ENCODE measurements around the gene YPEL4. TPM values are rescaled to one million over a fixed set of nuclear protein-coding genes. Genes with fewer than 3 reads are reported as not detected.

The YPEL4 gene
- polyA plus RNA-seq, 3 donors: 1.2 to 1.9 (median 1.7) TPM

DNA sequence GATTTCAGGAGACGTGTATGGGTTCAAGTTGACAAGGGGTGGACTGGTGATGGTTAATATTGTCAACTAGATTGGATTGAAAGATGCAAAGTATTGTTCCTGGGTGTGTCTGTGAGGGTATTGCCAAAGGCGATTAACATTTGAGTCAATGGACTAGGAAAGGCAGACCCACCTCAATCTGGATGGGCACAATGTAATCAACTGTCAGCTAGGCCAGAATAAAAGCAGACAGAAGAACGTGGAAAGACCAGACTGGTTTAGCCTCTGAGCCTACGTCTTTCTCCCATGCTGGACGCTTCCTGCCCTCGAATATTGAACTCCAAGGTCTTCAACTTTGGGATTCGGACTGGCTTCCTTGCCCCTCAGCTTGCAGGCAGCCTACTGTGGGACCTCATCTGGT lies 1.7 kb upstream of the YPEL4 start:
- DNase-seq (ENCODE audit: low read depth in 3 of 3, low spot score in 2 of 3): no peak

DNA sequence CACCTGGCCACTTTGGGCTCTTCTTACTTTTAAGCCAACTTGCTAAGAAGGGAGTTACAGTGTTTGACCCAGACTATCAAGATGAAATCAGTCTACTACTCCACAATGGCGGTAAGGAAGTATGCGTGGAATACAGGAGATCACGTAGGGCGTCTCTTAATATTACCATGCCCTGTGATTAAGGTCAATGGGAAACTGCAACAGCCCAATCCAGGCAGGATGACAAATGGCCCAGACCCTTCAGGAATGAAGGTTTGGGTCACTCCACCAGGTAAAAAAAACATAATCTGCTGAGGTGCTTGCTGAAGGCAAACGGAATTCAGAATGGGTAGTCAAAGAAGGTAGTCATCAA lies 1.0 kb upstream of the YPEL4 start:
- DNase-seq (ENCODE audit: low read depth in 3 of 3, low spot score in 2 of 3): no peak

DNA sequence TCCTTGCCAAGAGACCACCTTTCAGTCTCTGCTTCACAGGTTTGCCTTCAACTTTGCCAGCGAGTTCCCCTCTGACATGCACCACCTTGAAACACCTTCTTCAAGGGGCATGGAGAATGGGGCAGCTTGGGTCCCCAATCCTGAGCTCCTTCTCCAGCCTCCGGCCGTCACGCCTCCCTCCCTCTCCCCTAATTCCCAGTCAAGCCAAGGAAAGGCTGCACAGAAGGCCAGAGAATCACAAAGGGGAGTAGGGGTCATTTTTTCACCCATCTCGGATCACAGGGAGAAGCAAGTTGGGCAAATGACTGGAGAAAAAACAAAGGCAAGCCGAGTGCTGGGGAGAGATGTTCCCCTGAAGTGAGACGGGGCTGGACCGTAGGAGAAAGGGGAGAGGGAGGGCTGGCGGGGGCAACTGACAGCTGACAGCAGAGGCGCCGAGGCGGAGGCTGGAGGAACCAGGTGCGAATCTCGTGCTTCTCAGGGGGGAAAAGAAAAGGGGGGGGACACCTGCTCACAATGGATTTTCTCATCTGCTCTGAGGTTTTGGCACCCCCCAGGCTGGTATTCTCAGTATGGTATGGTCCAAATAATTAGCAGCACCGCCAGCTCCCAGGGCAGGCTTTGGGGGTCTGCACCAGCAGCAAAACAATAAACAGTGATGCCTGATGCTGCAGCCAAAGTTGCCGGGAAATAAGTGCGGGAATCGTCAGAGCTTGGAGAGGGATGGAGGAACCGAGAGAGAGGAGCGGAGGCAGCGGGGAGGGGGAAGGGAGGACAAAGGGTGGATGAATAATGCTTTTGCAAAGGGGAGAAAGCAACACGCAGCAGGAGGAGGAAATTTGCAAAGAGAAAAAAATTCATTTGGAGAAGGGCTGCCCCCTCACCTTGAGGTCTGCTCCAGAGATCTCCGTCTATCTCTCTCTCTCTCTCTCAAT lies 644 bp downstream of the YPEL4 start:
- no peak for DNase-seq (ENCODE audit: low read depth in 3 of 3, low spot score in 2 of 3)

DNA sequence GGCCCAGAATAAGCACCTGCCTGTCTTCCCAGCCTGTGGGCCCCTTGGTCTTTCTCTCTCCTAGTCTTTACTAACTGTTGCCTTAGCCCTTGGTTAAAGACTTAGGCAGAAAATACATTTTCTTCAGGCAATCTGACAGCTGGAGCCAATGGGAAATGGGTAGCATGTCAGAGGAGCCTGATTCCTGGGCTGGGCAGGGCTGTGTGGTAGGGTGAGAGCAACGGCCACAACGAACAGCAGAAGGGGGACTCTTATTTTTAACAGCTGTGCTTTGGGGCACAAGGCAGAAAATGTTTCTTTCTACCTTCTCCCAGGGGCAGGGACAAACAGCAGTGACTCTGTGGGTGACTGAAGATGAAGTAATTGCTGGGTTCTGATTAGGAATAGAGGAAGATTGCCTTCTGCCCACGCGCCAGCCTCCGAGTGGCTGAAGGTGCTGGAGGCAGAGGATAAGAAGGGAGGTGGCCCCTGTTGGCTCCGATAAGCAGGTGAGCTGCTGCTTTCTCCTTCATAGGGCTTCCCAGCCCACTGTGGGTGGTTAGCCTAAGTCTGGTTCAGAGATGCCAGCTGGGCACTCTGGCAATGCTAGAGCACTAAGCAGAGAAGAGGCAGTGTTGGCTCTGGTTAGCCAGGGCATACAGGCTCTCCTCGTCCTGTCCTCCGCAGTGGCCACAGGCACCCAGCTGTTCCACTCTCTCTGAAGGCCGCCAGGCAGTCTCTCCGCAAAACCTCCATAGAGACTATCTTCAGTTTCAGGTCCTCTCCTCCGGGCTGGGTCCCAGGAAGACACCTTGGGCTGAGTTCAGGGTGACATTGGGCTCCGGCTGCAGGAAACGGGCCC lies 1.5 kb downstream of the YPEL4 start:
- DNase-seq (ENCODE audit: low read depth in 3 of 3, low spot score in 2 of 3): no peak

DNA sequence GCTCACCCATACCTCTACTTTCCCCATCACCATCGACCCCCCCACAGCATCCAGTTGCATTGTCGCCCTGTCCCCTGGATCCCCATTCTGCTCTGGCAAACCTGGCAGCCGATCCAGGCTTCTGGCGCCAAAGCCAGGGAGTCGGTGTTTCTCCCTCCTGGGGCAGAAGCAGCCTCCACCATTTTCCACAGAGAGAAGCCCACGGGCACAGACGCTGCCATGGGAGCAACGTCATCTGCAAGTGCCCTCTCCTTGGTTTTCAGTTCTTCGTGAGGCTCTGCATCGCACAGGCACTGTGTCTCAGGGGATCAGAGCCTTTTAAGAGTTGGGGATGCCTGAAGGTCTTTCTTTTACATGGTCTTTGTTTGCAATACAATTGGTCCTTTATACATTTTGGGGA lies 2.3 kb downstream of the YPEL4 start:
- DNase-seq (ENCODE audit: low read depth in 3 of 3, low spot score in 2 of 3): no peak

DNA sequence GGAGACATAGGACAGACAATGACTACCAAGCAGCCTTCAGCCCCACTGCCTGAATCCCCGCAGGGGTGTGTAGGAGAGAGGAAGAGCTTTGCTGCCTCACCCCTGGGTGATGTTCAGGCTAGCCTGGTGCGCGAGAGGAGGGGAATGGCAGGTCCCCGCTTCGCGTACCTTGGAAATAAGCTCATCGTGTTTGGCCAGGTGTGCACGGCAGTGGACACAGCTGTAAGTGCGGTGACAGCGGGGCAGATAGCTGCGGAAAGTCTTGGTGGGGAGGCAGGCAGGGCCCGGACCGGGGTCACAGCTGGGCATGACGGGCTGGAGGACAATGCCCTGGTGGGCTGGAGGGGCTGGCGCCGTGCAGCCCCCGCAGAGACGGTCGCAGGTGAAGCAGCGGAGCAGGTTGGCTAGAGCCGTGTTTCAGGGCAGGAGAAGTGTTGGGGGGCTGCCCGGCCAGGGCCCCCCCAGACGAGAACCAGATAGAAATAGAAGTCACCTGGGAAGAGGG lies 2.9 kb downstream of the YPEL4 start:
- no peak for DNase-seq (ENCODE audit: low read depth in 3 of 3, low spot score in 2 of 3)

DNA sequence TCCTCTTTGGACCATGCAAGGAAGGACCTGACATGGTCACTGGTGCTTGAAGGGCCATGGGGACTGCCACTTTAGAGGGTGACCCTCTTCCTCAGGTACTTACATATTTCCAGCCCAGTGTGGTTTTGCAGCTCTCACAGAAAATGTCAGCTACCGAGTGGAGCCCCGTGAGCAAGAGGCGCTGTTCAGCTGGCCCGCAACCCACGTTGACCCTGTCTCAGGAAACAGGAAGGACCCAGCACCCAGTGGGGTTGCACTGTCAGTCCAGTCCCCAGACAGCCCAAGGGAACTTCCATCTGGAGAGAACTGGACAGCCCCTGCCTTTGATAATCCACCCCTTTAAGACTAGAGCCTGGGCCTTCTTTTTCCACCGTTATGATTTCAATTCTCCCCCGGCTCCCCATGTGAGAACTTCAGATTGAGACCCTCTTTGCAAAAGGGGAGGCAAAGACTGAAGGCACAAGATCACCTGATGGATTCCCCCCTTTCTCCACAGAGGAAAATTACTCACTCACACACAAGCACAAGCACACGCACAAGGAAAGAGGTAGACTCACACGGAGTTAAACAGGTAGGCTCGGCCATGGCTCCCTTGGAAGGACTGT lies 3.4 kb downstream of the YPEL4 start:
- DNase-seq (ENCODE audit: low read depth in 3 of 3, low spot score in 2 of 3): no peak

DNA sequence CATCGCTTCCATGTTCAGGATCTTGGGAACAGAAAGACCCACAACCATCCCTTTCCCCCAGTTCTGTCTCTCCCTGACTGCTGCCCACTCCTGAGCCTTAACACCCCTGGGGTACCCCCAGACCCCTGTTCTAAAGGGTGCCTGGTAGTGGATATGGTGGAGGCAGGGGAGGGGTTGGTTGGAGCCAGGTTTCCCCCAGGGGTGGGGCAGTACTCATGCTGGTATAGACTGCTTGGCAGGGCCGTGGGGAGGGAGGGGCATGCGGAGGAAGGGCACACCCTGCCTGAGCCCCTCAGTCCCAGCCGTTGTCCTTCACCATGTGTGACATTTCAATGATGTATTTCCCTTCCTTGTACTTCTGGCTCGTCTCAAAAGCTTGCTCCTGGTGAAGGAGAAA lies 4.0 kb downstream of the YPEL4 start:
- no peak for DNase-seq (ENCODE audit: low read depth in 3 of 3, low spot score in 2 of 3)

DNA sequence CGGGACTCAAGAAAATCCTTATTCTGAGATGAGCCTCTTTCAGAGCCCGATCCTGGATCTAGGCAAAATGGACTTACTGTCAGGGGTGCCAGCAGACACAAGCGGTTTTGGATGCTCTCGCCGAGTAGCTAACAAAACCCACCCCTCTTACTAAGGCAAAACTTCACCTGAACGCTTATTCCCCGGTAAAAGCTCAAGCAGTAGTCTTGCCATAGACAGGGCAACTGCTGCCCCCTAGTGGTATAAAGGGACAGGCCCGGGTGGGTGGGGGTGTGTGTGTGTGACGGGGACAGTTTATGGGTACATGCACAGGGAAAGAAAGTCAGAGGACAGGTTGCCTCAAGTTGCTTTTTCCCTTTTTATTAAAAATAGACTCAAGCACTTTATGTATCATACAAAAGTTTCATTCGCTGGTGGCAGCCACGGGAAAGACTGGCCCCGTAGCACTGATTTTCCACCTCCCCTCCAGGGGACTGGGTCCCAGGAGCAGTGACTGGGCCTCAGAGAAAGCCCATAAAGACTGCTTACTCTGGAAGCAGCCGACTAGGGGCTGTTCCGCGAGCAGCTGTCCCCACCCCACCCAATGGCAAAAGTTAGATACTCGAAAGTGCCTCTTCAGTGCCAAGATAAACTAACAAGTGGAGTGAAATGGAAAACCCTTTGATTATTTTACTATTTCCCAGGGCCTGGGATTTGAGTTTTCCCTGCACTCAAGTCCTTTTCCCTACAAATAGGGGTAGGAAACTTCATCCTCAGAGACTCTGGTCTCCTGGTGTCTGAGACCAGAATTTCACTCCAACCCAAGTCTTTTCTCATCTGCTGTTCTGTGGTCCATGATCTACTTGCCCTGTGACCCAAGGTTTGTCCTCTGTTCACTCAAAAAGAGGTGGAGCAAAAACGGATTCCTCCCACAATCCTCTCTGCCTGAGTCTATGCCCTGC lies 4.7 kb downstream of the YPEL4 start:
- no peak for DNase-seq (ENCODE audit: low read depth in 3 of 3, low spot score in 2 of 3)

DNA sequence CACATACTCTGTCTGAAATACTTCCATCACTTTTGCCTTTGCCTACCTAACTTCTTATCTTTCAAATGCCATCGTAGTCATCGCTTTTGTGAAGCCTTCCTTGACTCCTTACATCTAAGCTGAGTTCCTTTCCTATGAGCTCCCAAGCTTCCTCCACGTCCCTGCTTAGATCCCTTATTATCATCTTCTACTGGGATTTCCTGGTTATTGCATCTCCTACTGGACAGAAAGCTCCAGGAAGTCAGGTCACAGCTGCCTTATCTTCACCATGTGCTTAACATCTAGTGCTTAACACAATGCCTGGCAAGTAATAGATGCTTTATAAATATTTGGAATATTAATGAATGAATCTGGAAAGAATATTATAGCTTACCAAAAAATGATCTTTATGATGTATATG lies 5.9 kb downstream of the YPEL4 start:
- DNase-seq (ENCODE audit: low read depth in 3 of 3, low spot score in 2 of 3): no peak

DNA sequence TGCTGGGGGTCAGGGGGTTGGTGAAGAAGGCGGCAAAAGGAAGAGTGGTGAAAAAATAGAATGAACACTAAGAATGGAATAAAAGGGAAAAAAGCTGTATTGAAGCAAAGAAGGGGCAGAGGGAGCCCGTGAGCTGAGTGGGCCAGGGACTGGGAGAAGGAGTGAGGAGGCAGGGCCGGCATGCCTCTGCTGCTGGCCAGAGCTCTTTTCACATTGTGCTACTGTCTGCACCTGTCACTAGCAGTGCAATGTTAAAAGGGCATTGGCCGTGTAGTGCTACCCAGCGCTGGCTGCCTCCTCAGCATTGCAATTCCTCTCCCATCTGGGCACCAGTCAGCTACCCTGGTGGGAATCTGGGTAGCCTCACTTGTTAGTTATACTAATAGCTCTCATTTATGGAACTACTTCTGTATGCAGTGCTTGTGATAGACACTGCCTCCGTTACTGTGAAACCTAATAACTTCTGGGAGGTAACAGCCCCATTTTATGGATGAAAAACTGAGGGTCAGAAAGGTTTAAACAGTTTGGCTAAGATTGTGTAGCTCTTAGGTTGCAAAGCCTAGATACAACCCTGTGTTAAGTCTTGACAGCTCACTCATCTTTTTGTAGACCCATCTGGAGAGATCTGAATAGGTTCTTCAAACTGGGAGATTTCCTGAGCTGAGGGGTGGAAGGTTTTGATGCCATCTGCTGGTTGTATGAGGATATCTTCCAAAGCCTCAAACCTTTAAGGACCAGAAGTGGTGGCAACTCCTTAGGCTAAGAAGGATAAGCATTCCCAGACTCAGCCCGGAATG lies 8.5 kb downstream of the YPEL4 start:
- no peak for DNase-seq (ENCODE audit: low read depth in 3 of 3, low spot score in 2 of 3)

- DNase-seq (ENCODE audit: low read depth in 3 of 3, low spot score in 2 of 3): no peak
Measured at GRCh38 chr11:57640068-57640800, 9.5 kb downstream of the YPEL4 start.

DNA sequence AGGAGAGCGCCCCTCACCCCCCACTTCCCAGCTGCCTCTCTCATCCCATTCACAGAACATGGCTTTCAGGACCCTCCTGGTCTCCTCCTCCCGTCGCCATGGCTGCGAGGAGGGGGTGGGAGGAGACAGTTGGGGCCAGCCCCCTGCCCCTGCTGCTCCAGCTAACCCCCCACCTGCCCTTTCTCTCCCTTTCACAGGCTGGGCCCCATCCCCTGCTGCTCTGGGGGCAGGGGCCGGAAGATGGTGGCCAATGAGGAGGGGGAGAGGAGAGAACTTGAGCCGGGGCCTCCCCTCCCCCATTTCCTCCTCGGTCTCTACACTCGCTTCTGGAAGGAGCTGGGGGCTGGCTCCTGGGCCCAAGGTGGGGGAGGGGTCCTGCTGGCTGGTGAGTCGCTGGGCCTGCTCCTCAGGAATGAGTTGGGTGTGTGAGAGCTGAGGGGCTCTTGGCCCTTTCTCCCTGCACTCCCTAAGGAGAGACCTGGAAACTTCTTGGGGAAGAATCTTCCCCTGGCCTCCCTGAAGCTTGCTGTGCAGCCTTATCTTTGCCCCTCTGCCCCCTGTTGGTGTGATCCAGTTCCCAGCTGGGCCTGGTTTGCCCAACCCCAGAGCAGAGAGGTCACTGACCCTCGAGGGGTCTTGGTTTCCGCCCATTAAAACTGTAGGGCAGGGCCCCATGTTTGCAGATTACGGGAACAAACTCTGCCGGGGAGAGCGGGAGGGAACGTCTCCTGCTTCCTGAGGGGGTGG lies 10.2 kb downstream of the YPEL4 start:
- peak in 2 of 3 donors; percentile 88 to 91 for DNase-seq (ENCODE audit: low read depth in 3 of 3, low spot score in 2 of 3)

DNA sequence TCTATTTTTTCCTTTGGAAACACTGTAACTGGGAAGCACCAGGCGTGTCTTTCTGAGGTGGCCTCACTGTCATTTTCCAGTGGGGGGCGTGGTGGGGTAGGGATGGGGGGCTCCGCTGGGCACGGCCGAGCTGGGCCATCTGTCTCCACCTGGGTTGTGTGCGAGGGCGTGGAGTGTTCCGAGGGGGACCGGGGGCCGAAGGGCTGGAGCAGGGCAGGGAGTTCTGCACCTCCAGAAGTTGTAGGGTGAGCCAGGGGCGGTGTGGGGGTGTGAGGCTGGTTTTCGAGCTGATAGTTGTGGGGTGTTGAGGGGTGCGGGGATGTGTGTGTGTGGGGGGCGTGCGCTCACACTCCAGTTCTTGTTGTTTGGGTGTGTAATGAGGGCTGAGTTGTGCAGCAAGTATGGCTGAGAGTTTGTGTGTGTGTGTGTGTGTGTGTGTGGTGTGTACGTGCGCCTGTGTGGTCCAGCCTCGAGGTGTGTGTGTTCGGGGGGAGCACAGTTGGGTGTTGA lies 10.8 kb downstream of the YPEL4 start:
- DNase-seq (ENCODE audit: low read depth in 3 of 3, low spot score in 2 of 3): no peak

GRCh38 chr11:57638005-57638781 lies 11.5 kb downstream of the YPEL4 start:
- DNase-seq (ENCODE audit: low read depth in 3 of 3, low spot score in 2 of 3): peak in 2 of 3 donors; percentile 86 to 88

DNA sequence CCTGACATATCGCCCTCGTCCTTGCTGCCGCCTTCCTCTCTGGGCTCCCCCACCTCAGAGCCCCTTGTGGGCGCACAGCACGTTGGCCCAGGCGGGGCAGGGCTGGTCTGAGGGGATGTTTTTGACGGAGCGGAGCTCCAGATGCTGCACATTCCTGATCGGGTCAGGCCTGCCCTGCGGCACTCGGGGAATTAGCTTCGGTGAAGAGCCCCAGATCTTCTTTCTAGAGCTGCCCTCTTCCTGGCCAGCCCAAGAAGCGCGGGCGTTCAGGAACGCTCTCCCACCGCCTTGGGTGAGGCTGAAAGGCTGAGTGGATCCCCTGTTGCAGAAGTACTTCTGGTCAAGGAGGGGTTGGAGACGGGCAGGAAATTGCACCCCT lies 12.1 kb downstream of the YPEL4 start:
- no peak for DNase-seq (ENCODE audit: low read depth in 3 of 3, low spot score in 2 of 3)

DNA sequence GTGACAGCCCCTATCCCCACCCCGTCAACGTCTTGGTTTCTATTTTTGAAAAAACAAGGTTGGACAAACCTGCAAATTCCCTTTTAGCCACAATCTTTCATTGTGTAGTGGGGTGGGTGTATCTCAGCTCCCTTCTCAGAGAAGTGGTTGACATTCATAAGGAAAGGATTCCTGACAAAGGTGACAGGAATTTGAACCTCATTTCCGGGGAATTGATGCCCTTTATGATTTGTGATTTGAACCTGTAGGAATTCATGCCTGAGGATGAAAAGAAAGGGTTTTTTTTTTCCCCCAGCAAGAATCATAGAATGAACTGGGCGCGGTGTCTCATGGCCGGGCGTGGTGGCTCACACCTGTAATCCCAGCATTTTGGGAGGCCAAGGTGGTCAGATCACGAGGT lies 14.5 kb downstream of the YPEL4 start:
- no peak for DNase-seq (ENCODE audit: low read depth in 3 of 3, low spot score in 2 of 3)
